Camera-type eye (tissue), 1 donor: ENCODE measurements around the gene CCL8. TPM values are rescaled to one million over a fixed set of nuclear protein-coding genes. Genes with fewer than 3 reads are reported as not detected.

Experiments
- total RNA-seq: library from RNA; depleted of rRNA; stranded (reverse); fragments of >200 nt; gene quantifications from one replicate; pipeline ENCODE4 v1.2.3, GENCODE V29; 2014

The CCL8 gene
- 0.33 TPM for total RNA-seq

DNA sequence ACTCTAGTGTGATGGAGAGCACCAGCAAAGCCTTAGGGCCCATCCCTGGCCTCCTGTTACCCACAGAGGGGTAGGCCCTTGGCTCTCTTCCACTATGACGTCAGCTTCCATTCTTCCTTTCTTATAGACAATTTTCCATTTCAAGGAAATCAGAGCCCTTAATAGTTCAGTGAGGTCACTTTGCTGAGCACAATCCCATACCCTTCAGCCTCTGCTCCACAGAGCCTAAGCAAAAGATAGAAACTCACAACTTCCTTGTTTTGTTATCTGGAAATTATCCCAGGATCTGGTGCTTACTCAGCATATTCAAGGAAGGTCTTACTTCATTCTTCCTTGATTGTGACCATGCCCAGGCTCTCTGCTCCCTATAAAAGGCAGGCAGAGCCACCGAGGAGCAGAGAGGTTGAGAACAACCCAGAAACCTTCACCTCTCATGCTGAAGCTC lies at the start of gene CCL8:
Gene CCL8 (plus strand): TSS at position 397 of the 445 bp plus-strand sequence. CDS start 67 bp downstream, outside the sequence.

DNA sequence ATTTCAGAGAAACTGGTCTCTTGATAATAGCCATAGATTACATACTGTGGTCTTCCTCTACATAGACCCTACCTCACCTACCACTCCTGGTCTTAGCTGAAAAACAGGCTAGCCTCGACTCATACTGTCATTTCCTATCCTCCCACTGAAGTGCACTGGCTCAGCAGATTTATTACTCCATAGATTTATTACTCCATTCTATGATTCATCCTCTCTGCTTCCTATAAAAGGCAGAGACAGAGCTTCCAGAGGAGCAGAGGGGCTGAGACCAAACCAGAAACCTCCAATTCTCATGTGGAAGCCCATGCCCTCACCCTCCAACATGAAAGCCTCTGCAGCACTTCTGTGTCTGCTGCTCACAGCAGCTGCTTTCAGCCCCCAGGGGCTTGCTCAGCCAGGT lies 49.3 kb upstream of the CCL8 start, which contains the start of gene CCL7:
Gene CCL7 (plus strand): TSS at position 253 of the 400 bp plus-strand sequence. CDS start 70 bp downstream, at position 323.

DNA sequence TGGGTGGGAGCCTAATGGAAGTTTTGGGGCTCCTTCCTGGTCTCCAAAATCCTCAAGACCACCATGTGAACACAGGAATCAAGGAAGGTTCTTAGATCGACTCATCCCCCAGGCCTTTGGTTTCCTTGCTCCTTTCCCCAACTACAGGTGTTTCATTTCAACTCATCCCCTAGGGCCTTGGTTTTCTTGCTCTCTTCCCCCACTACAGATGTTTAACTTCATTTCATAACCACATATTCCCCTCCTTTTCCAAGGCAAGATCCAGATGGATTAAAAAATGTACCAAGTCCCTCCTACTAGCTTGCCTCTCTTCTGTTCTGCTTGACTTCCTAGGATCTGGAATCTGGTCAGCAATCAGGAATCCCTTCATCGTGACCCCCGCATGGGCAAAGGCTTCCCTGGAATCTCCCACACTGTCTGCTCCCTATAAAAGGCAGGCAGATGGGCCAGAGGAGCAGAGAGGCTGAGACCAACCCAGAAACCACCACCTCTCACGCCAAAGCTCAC lies 33.9 kb upstream of the CCL8 start, which contains the start of gene CCL11:
Gene CCL11 (plus strand): TSS at position 457 of the 507 bp plus-strand sequence. CDS start 67 bp downstream, outside the sequence.

DNA sequence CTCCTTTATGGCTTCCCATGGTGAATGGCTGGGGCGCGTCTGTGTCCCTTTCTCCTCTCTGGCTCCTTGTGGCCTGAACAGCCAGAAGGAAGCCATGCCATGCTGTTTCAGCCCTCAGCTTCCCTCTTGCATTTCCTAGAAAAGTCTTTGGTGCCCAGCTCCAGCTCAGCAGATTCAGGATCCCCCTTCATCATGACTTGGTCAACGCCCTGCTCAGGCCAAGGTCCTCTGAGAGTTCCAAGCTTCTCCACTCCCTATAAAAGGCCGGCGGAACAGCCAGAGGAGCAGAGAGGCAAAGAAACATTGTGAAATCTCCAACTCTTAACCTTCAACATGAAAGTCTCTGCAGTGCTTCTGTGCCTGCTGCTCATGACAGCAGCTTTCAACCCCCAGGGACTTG lies 37.0 kb downstream of the CCL8 start, which contains the start of gene CCL13:
Gene CCL13 (plus strand): TSS at position 287 of the 400 bp plus-strand sequence. CDS start 47 bp downstream, at position 334.

DNA sequence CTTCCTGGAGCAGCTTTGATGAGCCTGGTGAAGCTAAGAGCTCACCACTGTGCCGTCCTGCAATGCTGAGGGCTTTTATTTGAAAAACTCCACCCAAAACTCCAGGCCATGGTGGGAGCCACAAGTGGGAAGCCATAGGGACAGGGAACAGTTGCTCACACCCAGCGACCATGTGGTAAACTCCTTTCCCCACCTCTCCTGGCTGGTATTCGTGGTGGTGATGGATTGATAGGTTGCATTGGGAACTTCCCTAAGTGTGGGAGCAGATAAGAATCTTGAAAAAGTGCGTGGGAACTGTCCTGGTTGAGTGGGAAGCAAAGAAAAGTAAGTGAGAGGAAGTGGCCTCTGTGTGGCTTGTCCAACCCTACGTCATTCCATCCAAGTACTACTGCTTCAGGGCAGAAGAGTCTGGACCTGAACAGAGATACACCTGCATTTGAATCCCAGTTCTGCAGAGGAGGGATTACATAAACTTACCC lies 44.0 kb downstream of the CCL8 start, which contains the start of gene CCL1:
Gene CCL1 (minus strand): TSS at position 51 of the 479 bp plus-strand sequence. CDS start 72 bp downstream, outside the sequence.

Other genes with a start within 250 kb of the CCL8 start
- gene CCL2, start 64.2 kb upstream of the CCL8 start, total RNA-seq = 15.1 TPM
- not detected for gene CCL7, start 49.2 kb upstream of the CCL8 start, total RNA-seq
- not detected for gene CCL11, start 33.7 kb upstream of the CCL8 start, total RNA-seq
- not detected for gene CCL13, start 37.0 kb downstream of the CCL8 start, total RNA-seq
- gene CCL1, start 43.8 kb downstream of the CCL8 start, total RNA-seq = not detected